Left ventricle myocardium inferior (tissue), 1 donor: ENCODE measurements around the gene PPP1R27. TPM values are rescaled to one million over a fixed set of nuclear protein-coding genes. Genes with fewer than 3 reads are reported as not detected.

Experiments used
- DNase-seq: peaks from one replicate; pipeline ENCODE4 v3.0.0-alpha.2; 2020
- H3K27ac ChIP-seq: fragments of 200-600 bp; replicated peaks from 2 replicates; pipeline ENCODE4 v1.8.0; 2021
- H3K27me3 ChIP-seq: fragments of 200-600 bp; 2 replicates; pipeline ENCODE4 v1.8.0; 2021; ENCODE audit warnings: low read depth
- H3K36me3 ChIP-seq: fragments of 200-600 bp; 2 replicates; pipeline ENCODE4 v1.8.0; 2021
- H3K4me1 ChIP-seq: fragments of 200-600 bp; 2 replicates; pipeline ENCODE4 v1.8.0; 2021
- H3K4me3 ChIP-seq: fragments of 200-600 bp; 2 replicates; pipeline ENCODE4 v1.8.0; 2021; ENCODE audit warnings: mild to moderate bottlenecking, moderate library complexity
- H3K9me3 ChIP-seq: fragments of 200-600 bp; replicated peaks from 2 replicates; pipeline ENCODE4 v1.8.0; 2021
- CTCF ChIP-seq: fragments of 200-600 bp; IDR thresholded peaks from 2 replicates; pipeline ENCODE4 v1.8.0; 2021; ENCODE audit warnings: antibody characterized with exemption, mild to moderate bottlenecking, borderline replicate concordance
- intact Hi-C: fragments of 100-400 bp; cut with micrococcal nuclease; formaldehyde crosslinking; loops from one replicate; pipeline ENCODE4 v1.11.0; 2022
- total RNA-seq: library from RNA; stranded (reverse); fragmentation: NEBNext Ultra II Directional; extraction: Animal tissue kit (Norgen Biotek cat#: 25700); gene quantifications from one replicate; pipeline ENCODE4 v1.2.1, GENCODE V29; 2021
- donor health status: DM: no; HTN: yes; CAD: no; lungs with severe emphysema.

Gene PPP1R27
- total RNA-seq, 1 donor from 2014 or later, result 0.25 TPM

- Histone ChIP-seq H3K9me3 (no peaks in the 10 kb centered on the region), H3K27ac (no peak overlapping the region), H3K4me1 (no peaks in the 10 kb centered on the region), H3K36me3 (no peaks in the 10 kb centered on the region), H3K4me3 (no peak overlapping the region), H3K27me3 (peaks cover 61% of the 10 kb centered on the region)
- no peak for TF ChIP-seq CTCF
- intact Hi-C loops, result no loop called here
- no peak for DNase-seq
These were observed 21.5 kb downstream of the PPP1R27 start for GRCh38 chr17:81813371-81813684.

- no peak overlapping the region for H3K27ac ChIP-seq
- H3K4me3 ChIP-seq, result no peak overlapping the region
- H3K36me3 ChIP-seq, result no peaks in the 10 kb centered on the region
- H3K27me3 ChIP-seq, result peaks cover 67% of the 10 kb centered on the region
- no peak for TF ChIP-seq CTCF
- intact Hi-C loops, result no loop called here
- no peak for DNase-seq
- H3K4me1 ChIP-seq, result no peaks in the 10 kb centered on the region
- H3K9me3 ChIP-seq, result no peaks in the 10 kb centered on the region
These were observed 22.1 kb downstream of the PPP1R27 start for GRCh38 chr17:81812571-81813370.

GRCh38 chr17:81811705-81812570, 22.9 kb downstream of the PPP1R27 start:
- TF ChIP-seq CTCF, result no peak
- H3K36me3 ChIP-seq, result no peaks in the 10 kb centered on the region
- H3K4me3 ChIP-seq, result no peak overlapping the region
- no peak overlapping the region for H3K27ac ChIP-seq
- H3K9me3 ChIP-seq, result no peaks in the 10 kb centered on the region
- H3K4me1 ChIP-seq, result no peaks in the 10 kb centered on the region
- H3K27me3 ChIP-seq, result peaks cover 75% of the 10 kb centered on the region
- intact Hi-C loops, result no loop called here
- DNase-seq, result no peak

GRCh38 chr17:81810892-81811704, 23.8 kb downstream of the PPP1R27 start:
- Histone ChIP-seq H3K27me3 (peaks cover 83% of the 10 kb centered on the region), H3K9me3 (no peaks in the 10 kb centered on the region), H3K4me3 (no peak overlapping the region), H3K4me1 (no peaks in the 10 kb centered on the region), H3K36me3 (no peaks in the 10 kb centered on the region), H3K27ac (no peak overlapping the region)
- TF ChIP-seq CTCF, result no peak
- intact Hi-C loops, result no loop called here
- no peak for DNase-seq

- intact Hi-C loops, result no loop called here
- H3K27me3 ChIP-seq, result peaks cover 88% of the 10 kb centered on the region
- H3K4me1 ChIP-seq, result no peaks in the 10 kb centered on the region
- H3K27ac ChIP-seq, result no peak overlapping the region
- no peak overlapping the region for H3K4me3 ChIP-seq
- no peak for DNase-seq
- H3K9me3 ChIP-seq, result no peaks in the 10 kb centered on the region
- H3K36me3 ChIP-seq, result no peaks in the 10 kb centered on the region
- TF ChIP-seq CTCF, result no peak
These were observed 24.4 kb downstream of the PPP1R27 start for GRCh38 chr17:81810476-81810875.
